ENCODE measurements around the gene FGFR3.

FGFR3 gene

GRCh38 chr4:1764670-1765069, 28.4 kb upstream of the FGFR3 start:
- ATAC-seq (ENCODE audit: low read depth): no peak
- no peak for TF ChIP-seq CTCF (IDR thresholded peaks at IDR 0.05; ENCODE audit: poor library complexity, severe bottlenecking)
- Histone ChIP-seq H3K4me3 (ENCODE audit: severe bottlenecking) (no peak overlapping the region), H3K27ac (ENCODE audit: poor library complexity, severe bottlenecking) (no peak overlapping the region), H3K36me3 (ENCODE audit: low read depth) (no peaks in the 10 kb centered on the region), H3K27me3 (ENCODE audit: insufficient read depth, poor library complexity, severe bottlenecking) (no peaks in the 10 kb centered on the region), H3K4me1 (ENCODE audit: insufficient read depth, poor library complexity, severe bottlenecking) (peaks cover 6% of the 10 kb centered on the region), H3K9me3 (ENCODE audit: severe bottlenecking) (no peaks in the 10 kb centered on the region)
- no peak for DNase-seq (ENCODE audit: low spot score)

- no peak for TF ChIP-seq CTCF (IDR thresholded peaks at IDR 0.05; ENCODE audit: poor library complexity, severe bottlenecking)
- Histone ChIP-seq H3K4me1 (ENCODE audit: insufficient read depth, poor library complexity, severe bottlenecking) (peaks cover 6% of the 10 kb centered on the region), H3K27ac (ENCODE audit: poor library complexity, severe bottlenecking) (no peak overlapping the region), H3K27me3 (ENCODE audit: insufficient read depth, poor library complexity, severe bottlenecking) (no peaks in the 10 kb centered on the region), H3K4me3 (ENCODE audit: severe bottlenecking) (no peak overlapping the region), H3K9me3 (ENCODE audit: severe bottlenecking) (no peaks in the 10 kb centered on the region), H3K36me3 (ENCODE audit: low read depth) (no peaks in the 10 kb centered on the region)
- DNase-seq (ENCODE audit: low spot score) (no peak), ATAC-seq (ENCODE audit: low read depth) (peak; percentile 23)
These were observed 27.6 kb upstream of the FGFR3 start for GRCh38 chr4:1765409-1766072.

- Histone ChIP-seq H3K4me1 (ENCODE audit: insufficient read depth, poor library complexity, severe bottlenecking) (peaks cover 6% of the 10 kb centered on the region), H3K27me3 (ENCODE audit: insufficient read depth, poor library complexity, severe bottlenecking) (no peaks in the 10 kb centered on the region), H3K36me3 (ENCODE audit: low read depth) (no peaks in the 10 kb centered on the region), H3K27ac (ENCODE audit: poor library complexity, severe bottlenecking) (no peak overlapping the region), H3K9me3 (ENCODE audit: severe bottlenecking) (no peaks in the 10 kb centered on the region), H3K4me3 (ENCODE audit: severe bottlenecking) (no peak overlapping the region)
- no peak for DNase-seq (ENCODE audit: low spot score)
- TF ChIP-seq CTCF (IDR thresholded peaks at IDR 0.05; ENCODE audit: poor library complexity, severe bottlenecking): no peak
- ATAC-seq (ENCODE audit: low read depth): peak; percentile 7; the same call in 2 of the 3 replicates
These were observed 26.7 kb upstream of the FGFR3 start for GRCh38 chr4:1766106-1767060.

- H3K27ac ChIP-seq (ENCODE audit: poor library complexity, severe bottlenecking): no peak overlapping the region
- DNase-seq (ENCODE audit: low spot score) (no peak), ATAC-seq (ENCODE audit: low read depth) (no peak)
- H3K36me3 ChIP-seq (ENCODE audit: low read depth): no peaks in the 10 kb centered on the region
- H3K4me3 ChIP-seq (ENCODE audit: severe bottlenecking): peak overlapping the region; percentile 34
- H3K27me3 ChIP-seq (ENCODE audit: insufficient read depth, poor library complexity, severe bottlenecking): no peaks in the 10 kb centered on the region
- no peaks in the 10 kb centered on the region for H3K9me3 ChIP-seq (ENCODE audit: severe bottlenecking)
- H3K4me1 ChIP-seq (ENCODE audit: insufficient read depth, poor library complexity, severe bottlenecking): peaks cover 6% of the 10 kb centered on the region
- TF ChIP-seq CTCF (IDR thresholded peaks at IDR 0.05; ENCODE audit: poor library complexity, severe bottlenecking): no peak
These were observed 25.9 kb upstream of the FGFR3 start for GRCh38 chr4:1767061-1767769.
